Esophagus (tissue), 2 donors: ENCODE results near the gene ERP29. TPM values are rescaled to one million over a fixed set of nuclear protein-coding genes. Genes with fewer than 3 reads are reported as not detected.
"Not testable (repeated sequence)": the region's sequence is repeated elsewhere in the genome, so short reads cannot be mapped to it uniquely, and the experiment has no call there.

Experiments
- H3K27ac ChIP-seq, 2 donors: one replicate each; pipeline ENCODE4 v1.5.1; 2013; ENCODE audit warnings: low read depth in 2 of 2, mild to moderate bottlenecking in 2 of 2, inconsistent platforms in 1 of 2, low read length in 1 of 2, moderate library complexity in 1 of 2
- H3K27me3 ChIP-seq, 2 donors: one replicate each; pipeline ENCODE4 v1.6.1; 2013; ENCODE audit warnings: low read length in 2 of 2, control low read depth in 1 of 2, mild to moderate bottlenecking in 1 of 2; ENCODE audit not compliant: insufficient read depth in 2 of 2, control insufficient read depth in 1 of 2
- H3K36me3 ChIP-seq, 2 donors: one replicate each; pipeline ENCODE4 v1.6.1; 2013; ENCODE audit warnings: low read length in 1 of 2; ENCODE audit not compliant: control insufficient read depth in 2 of 2, insufficient read depth in 2 of 2
- H3K4me1 ChIP-seq, 2 donors: one replicate each; pipeline ENCODE4 v1.6.1; 2013; ENCODE audit warnings: low read length in 1 of 2; ENCODE audit not compliant: control insufficient read depth in 2 of 2, insufficient read depth in 2 of 2
- H3K4me3 ChIP-seq, 2 donors: one replicate each; pipeline ENCODE4 v1.5.1; 2013; ENCODE audit warnings: low read length in 2 of 2, mild to moderate bottlenecking in 2 of 2, low read depth in 1 of 2, moderate library complexity in 1 of 2
- H3K9me3 ChIP-seq, 2 donors: one replicate each; pipeline ENCODE4 v1.6.1; 2013; ENCODE audit warnings: mild to moderate bottlenecking in 2 of 2, low read depth in 1 of 2, low read length in 1 of 2, moderate library complexity in 1 of 2; ENCODE audit not compliant: control insufficient read depth in 2 of 2, insufficient read depth in 1 of 2
- WGBS, 2 donors: extraction: QIAGEN DNeasy Blood & Tissue Kit; methylation state at CpG; one replicate each; pipeline ENCODE4 v1.1.7; 2013; 5-methylcytosine and 5-hydroxymethylcytosine counted together
- polyA plus RNA-seq, 2 donors: library from polyadenylated mRNA; stranded (reverse); fragments of 200-250 nt; gene quantifications; one replicate each; pipeline ENCODE4 v1.2.3, GENCODE V29; 2013
- donor health status: healthy with polysubstance abuse.
- donor health status: Bipolar disorder and iron deficiency.

The ERP29 gene
- polyA plus RNA-seq, 2 donors = 53.9 to 102 TPM

- Histone ChIP-seq H3K4me1 (no peaks in the 10 kb centered on the region), H3K36me3 (peaks cover 9 to 10% of the 10 kb centered on the region in 2 donors), H3K27ac (no peak overlapping the region), H3K4me3 (no peak overlapping the region), H3K27me3 (no peaks in the 10 kb centered on the region), H3K9me3 (no peaks in the 10 kb centered on the region)
- 94 to 95% methylated on average over 2 of the region's 2 CpGs for WGBS, 2 donors
These were observed 16.1 kb downstream of the ERP29 start for GRCh38 chr12:112029301-112029700.

GRCh38 chr12:112031472-112031871 is 18.2 kb downstream of the ERP29 start:
- H3K36me3 ChIP-seq = peaks cover 6 to 9% of the 10 kb centered on the region in 2 donors
- no peaks in the 10 kb centered on the region for H3K9me3 ChIP-seq

DNA sequence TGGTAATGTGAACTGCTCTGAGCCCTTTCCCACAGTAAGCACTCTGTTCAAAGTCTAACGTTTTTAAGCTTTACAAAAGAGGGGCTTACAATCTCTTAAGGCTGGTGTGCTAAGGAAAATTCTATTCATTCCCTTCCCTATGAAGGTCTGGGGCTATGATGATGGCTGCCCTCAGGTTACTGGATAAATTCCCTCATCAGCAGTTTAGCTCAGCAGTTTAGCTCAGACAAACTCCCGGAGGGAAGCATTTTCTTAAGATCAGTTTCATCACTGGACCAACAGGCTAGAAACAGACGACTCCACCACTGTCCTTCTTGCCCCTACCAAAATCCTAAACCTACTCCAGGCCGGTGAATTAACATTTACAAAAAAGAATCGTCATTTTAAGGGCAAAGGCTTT is 19.1 kb downstream of the ERP29 start:
- Histone ChIP-seq H3K4me3 (no peak overlapping the region), H3K4me1 (no peaks in the 10 kb centered on the region), H3K36me3 (peaks cover 6 to 9% of the 10 kb centered on the region in 2 donors), H3K9me3 (no peaks in the 10 kb centered on the region), H3K27ac (no peak overlapping the region), H3K27me3 (no peaks in the 10 kb centered on the region)
- WGBS, 2 donors = 84 to 92% methylated on average over 5 of the region's 5 CpGs

More at GRCh38 chr12:112031472-112031871, 18.2 kb downstream of the ERP29 start:
- Histone ChIP-seq H3K27ac (no peak overlapping the region), H3K4me3 (no peak overlapping the region), H3K27me3 (no peaks in the 10 kb centered on the region), H3K4me1 (no peaks in the 10 kb centered on the region)
- 81 to 83% methylated on average over 2 of the region's 2 CpGs for WGBS, 2 donors

GRCh38 chr12:112035219-112035785 is 22.1 kb downstream of the ERP29 start:
- Histone ChIP-seq H3K27me3 (no peaks in the 10 kb centered on the region), H3K9me3 (no peaks in the 10 kb centered on the region), H3K4me3 (no peak overlapping the region), H3K27ac (no peak overlapping the region), H3K4me1 (no peaks in the 10 kb centered on the region), H3K36me3 (peaks cover 6 to 8% of the 10 kb centered on the region in 2 donors)
- 85 to 89% methylated on average over 4 of the region's 4 CpGs for WGBS, 2 donors

- not testable (repeated sequence) for H3K36me3 ChIP-seq, H3K9me3 ChIP-seq, H3K4me3 ChIP-seq, H3K27ac ChIP-seq, H3K27me3 ChIP-seq, H3K4me1 ChIP-seq
- WGBS, 2 donors = 93 to 95% methylated on average over 12 of the region's 12 CpGs
These were observed 23.4 kb downstream of the ERP29 start for GRCh38 chr12:112036614-112037013.

DNA sequence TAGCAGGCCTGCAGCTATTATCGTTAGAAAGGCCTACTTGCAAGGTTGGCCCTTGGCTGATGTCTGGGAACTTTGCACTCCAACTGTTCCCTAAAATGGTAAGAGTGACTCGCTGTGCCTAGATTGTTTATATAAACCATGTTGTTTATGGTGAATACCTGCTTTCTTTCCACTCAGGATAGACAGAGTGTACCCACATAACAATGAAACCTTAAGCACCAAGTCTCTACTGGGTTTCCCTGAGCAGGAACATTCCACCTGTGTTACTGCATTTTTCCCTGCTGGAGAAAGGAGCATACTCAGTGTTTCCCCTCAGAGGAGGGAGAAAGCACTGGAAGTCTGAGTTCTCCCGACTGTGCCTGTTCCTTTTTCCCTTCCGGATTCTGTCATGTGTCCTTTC is 32.8 kb downstream of the ERP29 start:
- Histone ChIP-seq H3K9me3 (no peaks in the 10 kb centered on the region), H3K27ac (no peak overlapping the region), H3K27me3 (no peaks in the 10 kb centered on the region), H3K4me3 (no peak overlapping the region), H3K4me1 (no peaks in the 10 kb centered on the region), H3K36me3 (peaks cover 5 to 12% of the 10 kb centered on the region in 2 donors)
- WGBS, 2 donors = 74 to 80% methylated on average over 4 of the region's 4 CpGs

DNA sequence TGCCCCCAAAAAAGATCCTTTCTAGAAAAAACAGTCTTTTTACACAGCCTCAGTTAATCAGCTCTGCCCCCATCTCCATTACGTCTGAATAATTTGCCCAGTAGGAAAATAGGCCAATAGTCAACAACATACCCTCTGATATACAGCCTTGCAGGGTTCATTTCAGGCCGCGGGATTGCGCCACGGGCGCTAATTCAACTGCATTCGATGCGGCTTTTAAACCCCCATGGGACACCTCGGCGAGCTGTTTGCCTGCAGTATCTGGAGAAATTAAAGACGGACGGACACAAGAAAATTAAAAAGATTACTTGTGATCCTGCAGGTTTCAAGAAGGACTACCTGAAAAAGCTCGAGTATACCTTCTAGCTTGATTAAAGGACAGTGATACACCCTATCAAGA is 36.1 kb downstream of the ERP29 start:
- Histone ChIP-seq H3K4me3 (no peak overlapping the region), H3K4me1 (no peaks in the 10 kb centered on the region), H3K27me3 (no peaks in the 10 kb centered on the region), H3K36me3 (peaks cover 14 to 18% of the 10 kb centered on the region in 2 donors), H3K27ac (no peak overlapping the region), H3K9me3 (no peaks in the 10 kb centered on the region)
- WGBS, 2 donors = 94 to 95% methylated on average over 13 of the region's 13 CpGs

- H3K9me3 ChIP-seq = no peaks in the 10 kb centered on the region
- no peak overlapping the region for H3K27ac ChIP-seq
- H3K27me3 ChIP-seq = no peaks in the 10 kb centered on the region
- H3K4me1 ChIP-seq = no peaks in the 10 kb centered on the region
- WGBS, 2 donors = 82 to 95% methylated on average over 2 of the region's 2 CpGs
- peaks cover 3 to 9% of the 10 kb centered on the region in 2 donors for H3K36me3 ChIP-seq
- H3K4me3 ChIP-seq = no peak overlapping the region
These were observed 47.9 kb downstream of the ERP29 start for GRCh38 chr12:112061137-112061536.

DNA sequence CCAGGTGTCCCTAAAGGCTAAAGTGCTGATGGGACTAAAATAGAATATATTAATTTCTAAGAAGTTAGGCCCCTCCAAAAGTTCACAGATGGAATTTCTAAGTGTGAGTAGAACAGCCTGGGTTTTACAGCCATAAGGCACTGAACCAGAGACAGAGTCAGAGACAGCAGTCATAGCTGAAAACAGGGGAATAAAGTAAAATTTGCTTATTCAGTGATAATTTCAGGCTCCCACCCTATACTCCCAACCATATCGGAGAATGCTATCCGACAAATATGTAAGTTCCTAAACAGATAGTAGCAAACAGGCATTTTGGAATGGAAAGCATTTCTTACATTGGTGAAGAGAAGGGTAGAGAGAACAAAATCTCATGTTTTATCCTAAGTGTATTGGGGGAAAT is 50.0 kb downstream of the ERP29 start:
- 94 to 100% methylated on average over 2 of the region's 2 CpGs for WGBS, 2 donors
- H3K4me1 ChIP-seq = no peaks in the 10 kb centered on the region
- H3K27ac ChIP-seq = no peak overlapping the region
- peaks cover 7 to 14% of the 10 kb centered on the region in 2 donors for H3K36me3 ChIP-seq
- H3K9me3 ChIP-seq = no peaks in the 10 kb centered on the region
- no peaks in the 10 kb centered on the region for H3K27me3 ChIP-seq
- no peak overlapping the region for H3K4me3 ChIP-seq

DNA sequence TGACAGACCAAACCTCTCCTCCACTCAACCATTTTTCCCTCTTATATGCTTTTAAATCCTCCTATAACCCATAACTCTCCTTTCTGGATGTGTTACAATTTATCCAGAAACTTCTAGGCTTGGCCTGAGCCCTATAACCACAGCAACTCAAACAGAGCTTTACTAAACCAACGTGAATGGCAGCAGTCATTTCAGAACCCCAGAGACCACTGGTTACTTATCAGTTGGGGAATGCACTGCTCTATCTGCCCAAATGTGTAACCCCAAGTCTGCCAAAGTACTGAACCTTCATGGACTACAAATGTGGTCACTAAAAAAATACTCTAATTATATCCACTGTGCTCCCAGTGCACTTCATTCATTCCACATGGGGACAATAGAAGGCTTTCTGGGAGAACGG is 53.3 kb downstream of the ERP29 start:
- Histone ChIP-seq H3K4me3 (no peak overlapping the region), H3K27ac (no peak overlapping the region), H3K9me3 (no peaks in the 10 kb centered on the region), H3K4me1 (no peaks in the 10 kb centered on the region), H3K36me3 (peaks cover 8 to 14% of the 10 kb centered on the region in 2 donors), H3K27me3 (no peaks in the 10 kb centered on the region)
- WGBS, 2 donors = 77% methylated on average over 2 of the region's 2 CpGs
